Gastrocnemius medialis (tissue), 4 donors: Measurements from ENCODE around the gene GCK. TPM values are rescaled to one million over a fixed set of nuclear protein-coding genes. Genes with fewer than 3 reads are reported as not detected.

Source experiments
- ATAC-seq, 2 donors: fragments of 150-250 bp; one replicate each; pipeline ENCODE4 v1.9.1; 2016
- DNase-seq, 2 donors: peaks; one replicate each; pipeline ENCODE4 v3.0.0-alpha.2; 2019
- H3K27ac ChIP-seq, 4 donors: fragments of 200-600 bp; sonication (generic); 1 replicate in 1 of 4; 2 replicates in 3 of 4; pipeline ENCODE4 v1.5.1; 2016 to 2018; ENCODE audit warnings: mild to moderate bottlenecking in 2 of 4, moderate library complexity in 1 of 4
- H3K27me3 ChIP-seq, 3 donors: fragments of 200-600 bp; sonication (generic) in 2 of 3; 1 replicate in 1 of 3; 2 replicates in 2 of 3; pipeline versions ENCODE4 v1.5.1 to v1.6.0; 2016 to 2019; ENCODE audit warnings: mild to moderate bottlenecking in 1 of 3, moderate library complexity in 1 of 3
- H3K36me3 ChIP-seq, 2 donors: fragments of 200-600 bp; sonication (generic) in 1 of 2; one replicate each; pipeline ENCODE4 v1.5.1; 2017 to 2018
- H3K4me1 ChIP-seq, 2 donors: fragments of 200-600 bp; sonication (generic) in 1 of 2; one replicate each; pipeline ENCODE4 v1.5.1; 2016 to 2017; ENCODE audit warnings: mild to moderate bottlenecking in 2 of 2
- H3K4me3 ChIP-seq, 4 donors: fragments of 200-600 bp; sonication (generic) in 3 of 4; 1 replicate in 1 of 4; 2 replicates in 3 of 4; pipeline ENCODE4 v1.5.1; 2016 to 2019; ENCODE audit warnings: mild to moderate bottlenecking in 2 of 4
- H3K9me3 ChIP-seq, 3 donors: fragments of 200-600 bp; sonication (generic) in 2 of 3; 1 replicate in 1 of 3; 2 replicates in 2 of 3; pipeline ENCODE4 v1.5.1; 2016 to 2019
- POLR2A ChIP-seq, 2 donors: fragments of 450-650 bp; IDR thresholded peaks; one replicate each; pipeline ENCODE4 v1.6.1; 2017; ENCODE audit warnings: antibody characterized with exemption in 2 of 2, mild to moderate bottlenecking in 2 of 2, moderate library complexity in 2 of 2
- in situ Hi-C, 4 donors: fragments of 200-750 bp; cut with MboI; loops; one replicate each; pipeline versions ENCODE4 v1.15.0 to v1.8.0; 2017; ENCODE audit warnings: low sequenced_read_pairs in 4 of 4
- intact Hi-C: fragments of 100-400 bp; cut with DNase I; formaldehyde crosslinking; loops from one replicate; pipeline ENCODE4 v1.15.1; 2023; ENCODE audit warnings: low total_unique reads
- total RNA-seq, 4 donors: library from RNA; depleted of rRNA; stranded (reverse); fragments of >200 nt; gene quantifications; one replicate each; pipeline versions ENCODE4 v1.1.0 to v1.2.3, GENCODE V29; 2016
- TF ChIP-seq, protein P1 (sequence below), 5 experiments: fragments of 450-650 bp in 3 of 5; fragments of 200-600 bp in 2 of 5; sonication (generic) in 2 of 5; IDR thresholded peaks in 4 of 5; conservative IDR thresholded peaks in 1 of 5; 1 replicate in 4 of 5; 2 replicates in 1 of 5; pipeline ENCODE4 v1.5.1; 2016 to 2019; ENCODE audit warnings: antibody characterized with exemption in 5 of 5, mild to moderate bottlenecking in 3 of 5, moderate library complexity in 3 of 5

Gene GCK
- total RNA-seq, 4 donors from 2014 or later: 0.33 TPM; not detected in 3

DNA sequence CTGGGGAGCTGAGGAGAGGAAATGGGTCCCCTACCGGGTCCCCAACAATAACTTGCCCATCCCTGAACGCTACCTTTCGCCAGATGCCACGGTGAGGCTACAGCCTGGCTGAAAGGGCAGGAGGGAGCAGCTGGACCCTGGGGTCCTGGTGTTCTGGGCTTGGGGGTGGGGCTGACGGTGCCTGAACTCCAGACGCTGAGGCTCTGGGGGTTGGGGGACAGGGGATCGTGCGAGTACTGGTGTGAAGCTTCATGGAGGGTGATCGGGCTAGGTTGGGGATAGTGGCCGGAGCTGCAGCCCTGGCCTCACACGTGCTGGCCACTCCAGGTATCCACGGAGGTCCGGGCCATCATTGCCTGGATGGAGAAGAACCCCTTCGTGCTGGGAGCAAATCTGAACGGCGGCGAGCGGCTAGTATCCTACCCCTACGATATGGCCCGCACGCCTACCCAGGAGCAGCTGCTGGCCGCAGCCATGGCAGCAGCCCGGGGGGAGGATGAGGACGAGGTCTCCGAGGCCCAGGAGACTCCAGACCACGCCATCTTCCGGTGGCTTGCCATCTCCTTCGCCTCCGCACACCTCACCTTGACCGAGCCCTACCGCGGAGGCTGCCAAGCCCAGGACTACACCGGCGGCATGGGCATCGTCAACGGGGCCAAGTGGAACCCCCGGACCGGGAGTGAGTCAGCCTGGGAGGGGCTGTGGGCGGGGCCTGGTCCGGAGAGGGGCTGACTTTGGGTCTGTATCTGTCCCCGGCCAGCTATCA is 76.8 kb downstream of the GCK start:
- H3K27ac ChIP-seq: no peak overlapping the region
- in situ Hi-C loops (no loop called here), intact Hi-C loops (no loop called here)
- ATAC-seq (no peak), DNase-seq (no peak)
- H3K9me3 ChIP-seq: no peaks in the 10 kb centered on the region
- no peak overlapping the region for H3K4me3 ChIP-seq
- TF ChIP-seq, protein P1, sequence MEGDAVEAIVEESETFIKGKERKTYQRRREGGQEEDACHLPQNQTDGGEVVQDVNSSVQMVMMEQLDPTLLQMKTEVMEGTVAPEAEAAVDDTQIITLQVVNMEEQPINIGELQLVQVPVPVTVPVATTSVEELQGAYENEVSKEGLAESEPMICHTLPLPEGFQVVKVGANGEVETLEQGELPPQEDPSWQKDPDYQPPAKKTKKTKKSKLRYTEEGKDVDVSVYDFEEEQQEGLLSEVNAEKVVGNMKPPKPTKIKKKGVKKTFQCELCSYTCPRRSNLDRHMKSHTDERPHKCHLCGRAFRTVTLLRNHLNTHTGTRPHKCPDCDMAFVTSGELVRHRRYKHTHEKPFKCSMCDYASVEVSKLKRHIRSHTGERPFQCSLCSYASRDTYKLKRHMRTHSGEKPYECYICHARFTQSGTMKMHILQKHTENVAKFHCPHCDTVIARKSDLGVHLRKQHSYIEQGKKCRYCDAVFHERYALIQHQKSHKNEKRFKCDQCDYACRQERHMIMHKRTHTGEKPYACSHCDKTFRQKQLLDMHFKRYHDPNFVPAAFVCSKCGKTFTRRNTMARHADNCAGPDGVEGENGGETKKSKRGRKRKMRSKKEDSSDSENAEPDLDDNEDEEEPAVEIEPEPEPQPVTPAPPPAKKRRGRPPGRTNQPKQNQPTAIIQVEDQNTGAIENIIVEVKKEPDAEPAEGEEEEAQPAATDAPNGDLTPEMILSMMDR (IDR thresholded peaks at IDR 0.05 in 4 of 5, conservative IDR thresholded peaks at IDR 0.05 in 1 of 5): no peak
- no peak for TF ChIP-seq POLR2A (IDR thresholded peaks at IDR 0.05)
- no peaks in the 10 kb centered on the region for H3K27me3 ChIP-seq
- H3K4me1 ChIP-seq: peaks cover 15 to 18% of the 10 kb centered on the region in 2 donors
- peaks cover 0 to 6% of the 10 kb centered on the region in 2 donors for H3K36me3 ChIP-seq

- Histone ChIP-seq H3K36me3 (peaks cover 0 to under 1% of the 10 kb centered on the region in 2 donors), H3K4me1 (peaks cover 15 to 18% of the 10 kb centered on the region in 2 donors), H3K4me3 (no peak overlapping the region), H3K27ac (no peak overlapping the region), H3K9me3 (no peaks in the 10 kb centered on the region), H3K27me3 (no peaks in the 10 kb centered on the region)
- in situ Hi-C loops: no loop called here
- no peak for TF ChIP-seq POLR2A (IDR thresholded peaks at IDR 0.05)
- TF ChIP-seq, protein P1 (IDR thresholded peaks at IDR 0.05 in 4 of 5, conservative IDR thresholded peaks at IDR 0.05 in 1 of 5): no peak
- no peak for DNase-seq
- ATAC-seq: no peak
- intact Hi-C loops: no loop called here
Measured at GRCh38 chr7:44111761-44112160, 77.5 kb downstream of the GCK start.

- no peak for TF ChIP-seq POLR2A (IDR thresholded peaks at IDR 0.05)
- TF ChIP-seq, protein P1 (IDR thresholded peaks at IDR 0.05 in 4 of 5, conservative IDR thresholded peaks at IDR 0.05 in 1 of 5): no peak
- Histone ChIP-seq H3K36me3 (no peaks in the 10 kb centered on the region), H3K9me3 (no peaks in the 10 kb centered on the region), H3K27me3 (no peaks in the 10 kb centered on the region), H3K4me3 (no peak overlapping the region), H3K4me1 (peaks cover 18% of the 10 kb centered on the region in 2 donors), H3K27ac (no peak overlapping the region)
- no peak for DNase-seq
- no peak for ATAC-seq
- in situ Hi-C loops (no loop called here), intact Hi-C loops (no loop called here)
Measured at GRCh38 chr7:44110719-44111635, 78.3 kb downstream of the GCK start.

- H3K27me3 ChIP-seq: peaks cover 2 to 5% (median 3%) of the 10 kb centered on the region in 3 donors
- no peak overlapping the region for H3K27ac ChIP-seq
- no peaks in the 10 kb centered on the region for H3K9me3 ChIP-seq
- in situ Hi-C loops: no loop called here
- intact Hi-C loops: no loop called here
- TF ChIP-seq POLR2A (IDR thresholded peaks at IDR 0.05): no peak
- TF ChIP-seq, protein P1 (IDR thresholded peaks at IDR 0.05 in 4 of 5, conservative IDR thresholded peaks at IDR 0.05 in 1 of 5): no peak
- H3K4me3 ChIP-seq: no peak overlapping the region
- H3K36me3 ChIP-seq: no peaks in the 10 kb centered on the region
- no peak for DNase-seq
- no peak for ATAC-seq
- H3K4me1 ChIP-seq: peaks cover 11 to 17% of the 10 kb centered on the region in 2 donors
Measured at GRCh38 chr7:44109991-44110390, 79.2 kb downstream of the GCK start.
